Activated CD4-positive, alpha-beta T cell treated with anti-CD3 and anti-CD28 coated beads for 24 hours (primary cell): Measurements from ENCODE around the gene ZNF652.
"Not testable (repeated sequence)": the region's sequence is repeated elsewhere in the genome, so short reads cannot be mapped to it uniquely, and the experiment has no call there.

Experiments used
- DNase-seq, 2 donors: peaks; one replicate each; pipeline ENCODE4 v3.0.0-alpha.2; 2020; ENCODE audit warnings: low read depth in 2 of 2

The ZNF652 gene

DNA sequence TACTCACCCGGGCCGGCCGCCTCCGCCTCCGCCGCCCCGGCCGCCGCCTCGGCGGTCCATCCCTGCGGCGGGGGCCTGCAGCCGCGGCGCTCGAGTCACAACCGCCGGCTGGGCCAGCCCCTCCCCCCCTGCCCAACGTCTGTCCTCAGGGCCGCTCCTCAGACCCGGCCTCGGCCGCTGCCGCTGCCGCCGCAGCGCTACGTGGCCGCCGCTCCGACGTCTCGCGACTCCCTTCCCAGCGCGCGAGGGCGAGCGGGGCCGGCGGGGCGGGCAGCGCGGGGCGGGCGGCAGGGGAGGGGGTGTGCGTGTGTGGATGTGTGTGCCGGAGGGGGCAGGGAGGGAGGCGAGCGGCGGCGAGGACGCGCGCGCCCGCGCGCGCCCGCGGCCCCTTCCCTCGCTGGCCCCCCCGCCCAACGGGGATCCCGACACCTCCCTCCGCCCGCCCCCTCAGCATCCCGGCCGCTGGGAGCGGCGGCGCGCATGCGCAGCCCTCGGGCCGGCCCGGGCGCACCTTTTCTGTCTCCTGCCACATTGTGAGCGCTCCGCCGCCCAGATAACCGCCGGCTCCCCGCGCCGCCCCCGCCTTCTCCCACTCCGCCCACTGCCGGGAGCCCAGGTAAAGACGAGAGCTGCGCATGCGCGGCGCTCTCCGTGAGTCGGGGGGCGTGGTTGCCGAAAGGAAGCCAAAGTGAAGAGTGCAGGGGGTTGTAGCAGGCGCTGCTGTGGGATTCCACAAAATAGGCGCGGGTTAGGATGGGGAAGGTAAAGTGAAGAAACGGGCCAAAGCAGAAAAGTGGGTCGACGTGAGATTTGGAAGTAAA lies at the start of gene ZNF652:
TSS of gene ZNF652 (minus strand) at position 349 of the 821 bp plus-strand sequence. CDS start 44,525 bp downstream, outside the sequence.
- peak; percentile 74 to 75 for DNase-seq

DNA sequence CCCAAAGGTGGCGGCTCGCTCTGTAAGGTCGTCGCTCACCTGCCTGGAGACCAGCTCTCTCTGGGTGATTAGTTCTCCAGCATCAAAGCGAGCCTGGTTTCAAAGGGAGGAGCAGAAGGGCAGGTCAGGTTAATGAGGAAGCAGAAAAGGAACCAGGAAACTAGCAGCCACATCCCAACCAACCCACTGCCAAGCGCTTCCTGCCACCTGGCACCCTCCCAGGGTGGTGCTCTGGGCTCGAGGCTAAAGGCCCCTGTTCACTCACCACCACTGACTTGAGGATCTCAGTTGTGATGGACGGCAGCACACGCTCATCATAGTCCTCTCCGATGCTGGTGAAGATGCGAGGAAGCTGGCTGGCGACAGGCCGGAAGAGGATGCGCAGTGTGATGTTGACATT lies 47.0 kb upstream of the ZNF652 start:
- no peak for DNase-seq

DNA sequence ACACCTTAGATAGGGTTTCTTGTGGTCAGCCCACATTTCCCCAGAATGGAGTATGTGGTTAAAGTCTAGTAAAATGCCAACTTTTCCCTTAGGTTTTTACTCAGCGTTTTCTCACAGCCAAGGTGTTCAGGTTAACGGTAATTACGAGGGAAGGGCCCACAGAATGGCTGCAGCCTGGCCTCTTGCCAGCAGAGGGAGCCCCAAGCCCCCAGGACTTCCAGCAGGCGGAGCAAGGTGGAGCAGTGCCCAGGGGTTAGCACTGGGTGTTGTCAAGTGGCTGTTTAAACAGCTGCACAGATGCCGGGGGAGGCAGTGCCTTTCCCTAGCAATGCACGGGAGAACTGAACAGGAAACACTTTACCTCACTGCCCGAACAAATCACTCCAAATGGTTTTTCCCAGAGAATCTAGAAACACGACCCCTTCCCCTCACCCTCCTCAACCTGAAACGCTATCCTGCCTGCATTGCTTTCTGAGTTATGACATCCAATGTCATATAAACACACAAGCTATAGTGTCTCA lies 46.0 kb upstream of the ZNF652 start:
- peak; percentile 76 to 78 for DNase-seq

DNA sequence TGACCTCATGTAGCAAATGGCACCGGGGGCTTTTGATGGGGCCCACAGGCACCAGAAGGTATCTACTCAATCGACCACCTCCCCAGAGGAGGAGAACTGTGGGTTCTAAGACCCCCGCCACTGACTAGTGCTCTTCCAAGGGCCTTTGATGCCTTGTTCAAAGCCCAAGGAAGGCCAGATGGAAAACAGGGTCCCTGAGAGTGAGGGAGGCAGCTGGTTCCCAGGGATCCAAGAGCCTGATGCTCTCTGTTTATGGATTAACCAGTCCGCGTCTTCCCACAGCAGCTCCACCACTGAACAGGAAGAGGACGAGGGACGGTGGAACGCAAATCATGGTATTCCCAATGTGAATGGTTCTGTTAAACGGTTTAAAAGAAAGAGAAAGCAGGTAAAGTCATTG lies 45.0 kb upstream of the ZNF652 start:
- no peak for DNase-seq

DNA sequence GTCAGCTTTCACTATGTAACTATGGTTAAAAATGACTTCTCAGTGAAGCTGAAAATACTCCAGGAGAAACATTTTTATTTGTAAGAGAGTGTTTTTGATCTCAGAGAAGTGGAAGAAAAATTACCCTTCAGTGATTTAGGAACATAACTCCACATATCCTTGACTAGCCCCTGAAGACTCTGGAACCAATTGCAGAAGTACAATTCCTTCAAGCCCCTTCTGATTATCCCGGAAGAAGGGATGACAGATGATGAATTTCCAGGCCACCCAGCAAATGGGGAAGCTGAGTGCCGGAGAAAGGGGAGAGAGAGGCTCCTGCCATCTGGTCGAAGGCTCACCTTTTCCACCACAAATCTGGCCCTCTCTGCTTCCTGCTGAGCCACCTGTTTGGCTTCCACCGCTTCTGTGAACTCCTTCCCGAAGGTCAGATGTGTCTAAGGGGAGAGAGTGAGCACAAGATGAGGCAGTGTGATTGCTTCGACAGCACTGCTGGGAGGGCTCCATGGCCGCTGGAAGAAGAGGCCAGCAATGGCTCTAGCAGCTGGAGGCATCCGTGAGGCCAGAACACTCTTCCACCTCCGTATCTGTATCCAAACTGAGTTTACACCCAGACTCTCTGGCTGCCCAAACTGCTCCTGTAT lies 44.5 kb upstream of the ZNF652 start:
- DNase-seq: no peak

DNA sequence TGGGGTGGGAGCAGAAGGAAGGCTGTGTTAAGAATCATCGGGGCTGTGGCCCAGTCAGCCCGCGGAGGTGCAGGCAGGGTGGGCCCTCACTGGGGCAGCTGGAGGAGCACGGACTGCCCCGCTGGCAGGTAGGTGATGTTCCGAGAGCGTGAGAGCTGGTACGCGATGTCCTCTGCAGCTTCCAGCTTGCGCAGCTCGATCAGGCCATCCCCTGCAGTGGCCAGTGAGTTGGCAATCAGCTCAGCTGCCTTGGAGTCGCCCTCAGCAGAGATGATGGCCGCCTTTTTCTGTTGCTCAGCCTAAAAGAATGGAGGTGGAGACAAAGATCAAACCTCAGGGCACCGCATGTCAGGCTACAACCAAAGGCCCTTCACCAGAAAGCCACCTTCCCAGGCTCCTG lies 42.9 kb upstream of the ZNF652 start:
- DNase-seq: no peak

DNA sequence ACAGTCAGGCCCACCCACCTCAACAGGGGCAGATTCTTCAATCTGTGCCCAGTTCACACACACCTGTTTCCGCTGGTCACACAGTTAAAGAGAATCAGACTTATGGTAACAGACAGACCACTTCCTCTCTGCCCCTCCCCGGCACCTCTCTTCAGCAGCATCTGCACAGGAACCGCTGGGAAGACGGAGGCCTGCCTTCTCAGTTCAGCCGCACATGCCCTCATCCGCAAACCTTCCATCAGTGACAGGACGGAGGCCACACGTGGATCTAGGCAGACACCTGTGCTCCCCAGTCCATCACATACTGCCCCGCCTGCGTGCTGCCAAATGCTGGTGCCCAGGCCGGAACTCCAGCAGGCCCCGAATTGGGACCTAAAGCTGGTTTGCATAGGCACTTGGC lies 42.3 kb upstream of the ZNF652 start:
- DNase-seq: no peak

DNA sequence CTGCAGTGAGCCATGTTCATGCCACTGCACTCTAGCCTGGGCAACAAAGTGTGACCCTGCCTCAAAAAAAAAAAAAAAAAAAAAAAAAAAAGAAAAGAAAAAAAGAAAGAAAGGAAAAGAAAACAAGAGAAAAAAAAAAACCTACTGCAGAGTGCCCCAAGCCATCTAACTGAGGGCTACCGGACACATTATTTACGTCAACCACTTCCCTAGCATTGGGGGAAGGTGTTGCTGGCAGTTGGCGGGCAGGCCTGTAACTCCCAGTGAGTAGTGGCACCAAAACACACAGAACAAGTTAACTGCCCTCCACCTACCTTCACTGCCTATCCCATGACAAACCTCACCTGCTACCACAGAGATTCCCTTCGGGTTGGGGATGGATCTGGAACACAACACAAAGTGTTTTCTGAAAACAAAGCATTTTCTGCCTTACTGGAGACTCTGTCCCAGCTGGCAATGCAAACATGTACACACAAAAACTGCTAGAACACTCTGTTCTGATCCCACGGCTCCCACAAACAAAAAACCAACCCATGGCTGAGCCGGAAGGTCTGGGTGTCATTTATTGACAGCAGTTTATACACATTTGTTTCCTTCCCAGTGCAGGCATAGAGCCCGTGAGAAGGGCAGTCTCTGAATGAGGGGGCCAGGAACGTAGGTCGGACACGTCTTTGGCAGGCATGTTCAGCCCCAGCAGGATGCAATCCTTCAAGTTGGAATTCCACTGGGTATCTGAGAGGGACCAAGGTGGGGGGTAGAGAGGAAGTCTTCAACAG lies 41.7 kb upstream of the ZNF652 start:
- no peak for DNase-seq

DNA sequence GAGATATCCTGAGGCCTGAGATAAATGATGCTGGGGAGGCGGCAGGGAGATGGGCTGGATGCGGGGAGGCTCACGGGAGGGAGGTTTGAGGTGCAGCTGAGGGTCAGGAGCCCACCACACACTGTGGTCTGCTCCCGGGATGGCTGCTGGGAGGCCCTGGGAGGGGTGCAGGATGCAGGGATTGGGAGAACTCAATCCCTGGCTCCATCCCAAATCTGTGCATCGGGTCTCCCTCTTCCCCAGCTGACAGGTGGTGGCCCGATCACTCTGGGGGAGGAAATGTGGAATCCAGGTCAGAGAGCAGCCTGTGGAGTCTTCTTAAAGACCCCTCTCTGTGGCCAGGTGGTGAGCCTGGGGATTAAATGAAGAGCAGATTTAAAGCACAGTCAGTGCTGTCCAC lies 40.7 kb upstream of the ZNF652 start:
- no peak for DNase-seq

DNA sequence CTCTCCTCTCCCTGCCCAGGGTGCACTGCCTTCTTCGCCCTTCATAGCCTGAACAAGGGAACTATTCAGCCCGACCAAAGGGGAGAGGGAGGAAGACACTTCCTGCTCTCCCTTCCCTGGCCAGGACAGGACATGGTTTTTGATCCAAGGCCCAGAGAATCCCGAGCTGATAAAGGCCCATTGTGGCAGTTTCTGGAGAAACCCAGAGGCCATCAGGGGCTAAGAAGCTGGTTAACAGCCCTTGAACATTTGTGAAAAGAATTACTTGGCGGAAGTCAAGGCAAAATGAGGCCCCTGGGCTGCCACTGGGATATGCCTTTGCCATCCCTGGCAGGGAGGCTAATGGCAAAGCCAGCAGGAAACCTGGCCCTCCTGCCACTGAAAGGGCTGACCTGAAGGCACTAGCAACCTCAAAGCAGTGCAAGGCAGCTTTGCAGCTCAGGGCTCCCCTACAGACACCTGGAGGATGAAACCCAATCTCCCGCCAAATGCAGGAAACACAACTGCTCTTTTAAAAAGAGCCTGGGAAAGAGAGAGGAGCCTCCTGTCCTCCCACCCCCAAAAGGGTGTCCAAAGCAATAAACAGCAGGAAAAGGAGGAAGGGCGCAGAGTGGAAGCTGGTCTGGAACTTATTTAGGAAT lies 40.0 kb upstream of the ZNF652 start:
- DNase-seq: no peak

DNA sequence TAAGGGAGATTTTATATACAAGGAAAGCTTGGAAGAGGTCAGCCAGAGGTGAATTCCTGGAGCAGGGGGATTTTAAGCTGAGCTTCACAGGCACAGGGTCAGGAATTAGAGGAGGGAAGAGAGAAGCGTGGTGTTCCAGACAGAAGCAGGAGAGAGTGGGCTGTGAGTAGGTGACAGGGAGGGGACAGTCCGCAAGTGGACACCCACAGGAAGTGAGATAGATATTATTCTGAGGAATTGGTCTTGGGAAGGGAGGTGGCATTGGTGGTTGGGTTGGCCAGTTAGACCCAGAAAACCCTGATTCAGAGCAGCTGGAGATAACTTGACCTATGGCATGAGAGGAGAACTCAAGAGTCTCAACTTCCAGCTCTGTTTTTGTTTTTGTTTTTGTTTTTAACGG lies 37.9 kb upstream of the ZNF652 start:
- DNase-seq: no peak

DNA sequence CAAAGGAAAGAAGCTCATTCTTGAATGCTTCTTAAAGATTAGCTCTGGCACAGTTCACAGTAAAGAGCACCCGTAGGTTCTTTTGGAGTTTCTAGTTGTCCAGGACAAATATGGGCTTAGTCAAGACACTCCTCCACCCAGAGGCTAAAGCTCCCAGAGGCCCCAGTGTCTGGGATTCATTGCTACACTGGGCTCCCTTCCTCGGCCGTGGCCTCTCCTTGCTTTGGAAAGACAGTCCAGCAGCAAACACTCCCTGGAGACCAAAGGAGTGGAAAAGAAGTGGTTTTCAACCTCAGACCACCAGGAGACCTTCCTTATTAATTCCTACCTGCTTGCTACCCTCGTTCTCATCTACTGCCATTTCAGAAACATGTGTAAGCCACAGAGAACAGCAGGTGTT lies 35.5 kb upstream of the ZNF652 start:
- DNase-seq: no peak

DNA sequence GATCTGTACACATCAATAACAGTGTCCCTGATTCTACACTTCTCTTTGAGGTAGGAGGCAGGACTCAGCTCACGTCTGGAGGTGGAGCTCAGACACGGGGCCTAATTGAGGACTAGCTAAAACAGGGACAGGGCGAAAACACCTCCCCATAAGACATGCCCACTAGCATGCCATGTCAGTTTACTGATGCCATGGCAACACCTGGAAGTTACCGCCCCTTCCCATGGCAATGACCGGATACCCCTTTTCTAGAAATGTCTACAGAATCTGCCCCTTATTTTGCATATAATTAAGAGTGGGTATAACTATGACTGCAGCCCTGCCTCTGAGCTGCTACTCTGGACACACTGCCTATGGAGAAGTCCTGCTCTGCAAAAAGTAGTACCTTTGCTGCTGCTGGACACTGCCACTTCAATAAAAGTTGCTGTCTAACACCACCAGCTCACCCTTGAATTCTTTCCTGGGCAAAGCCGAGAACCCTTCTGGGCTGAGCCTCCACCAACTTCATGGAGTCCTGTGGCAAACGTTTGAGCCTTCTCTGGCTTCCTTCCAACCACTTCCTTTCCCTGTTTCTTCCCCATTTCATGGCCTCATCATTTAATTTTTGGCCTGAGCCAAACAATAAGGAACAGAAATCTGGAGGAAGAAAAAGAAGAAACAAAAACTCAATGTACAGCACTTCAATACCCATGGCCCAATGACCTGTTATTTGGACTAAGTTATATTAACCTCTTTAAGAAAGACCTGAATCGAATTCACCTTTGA lies 31.6 kb upstream of the ZNF652 start:
- no peak for DNase-seq

DNA sequence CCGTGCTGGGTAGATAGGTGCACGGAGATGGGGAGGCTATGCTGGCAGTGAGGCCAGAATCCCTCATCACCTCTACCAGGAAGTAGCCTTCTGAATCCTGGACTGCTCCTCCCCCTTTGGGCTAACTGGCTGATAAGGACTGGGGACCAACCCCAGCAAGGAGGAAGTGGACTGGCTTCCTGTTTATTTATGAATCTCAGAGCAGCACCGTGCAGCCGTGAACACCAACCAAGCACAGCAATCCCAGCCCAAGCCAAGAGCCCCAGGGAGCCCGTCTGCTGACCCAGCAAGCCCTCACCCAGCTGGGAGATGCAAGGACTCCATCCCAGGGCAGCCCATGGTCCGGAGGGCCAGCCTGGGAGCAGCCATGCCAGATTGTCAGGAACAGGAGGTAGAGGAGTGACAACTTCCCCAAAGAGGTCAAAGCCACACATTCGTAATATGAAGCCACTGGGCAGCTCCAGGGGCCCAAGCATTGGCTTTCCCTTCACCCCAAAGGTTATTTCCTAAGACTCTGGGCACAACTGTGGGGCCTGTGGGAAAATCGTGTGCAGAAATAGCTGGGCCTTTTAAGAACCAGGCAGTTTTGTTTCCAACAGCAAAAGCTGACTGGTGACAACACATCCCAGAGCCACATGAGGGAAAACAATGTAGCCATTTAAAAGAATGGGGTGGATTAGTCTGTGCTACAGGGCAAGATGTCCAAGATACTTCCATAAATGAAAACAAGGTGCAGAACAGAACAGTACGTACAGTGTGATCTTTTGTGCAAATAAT lies 28.7 kb upstream of the ZNF652 start:
- no peak for DNase-seq

DNA sequence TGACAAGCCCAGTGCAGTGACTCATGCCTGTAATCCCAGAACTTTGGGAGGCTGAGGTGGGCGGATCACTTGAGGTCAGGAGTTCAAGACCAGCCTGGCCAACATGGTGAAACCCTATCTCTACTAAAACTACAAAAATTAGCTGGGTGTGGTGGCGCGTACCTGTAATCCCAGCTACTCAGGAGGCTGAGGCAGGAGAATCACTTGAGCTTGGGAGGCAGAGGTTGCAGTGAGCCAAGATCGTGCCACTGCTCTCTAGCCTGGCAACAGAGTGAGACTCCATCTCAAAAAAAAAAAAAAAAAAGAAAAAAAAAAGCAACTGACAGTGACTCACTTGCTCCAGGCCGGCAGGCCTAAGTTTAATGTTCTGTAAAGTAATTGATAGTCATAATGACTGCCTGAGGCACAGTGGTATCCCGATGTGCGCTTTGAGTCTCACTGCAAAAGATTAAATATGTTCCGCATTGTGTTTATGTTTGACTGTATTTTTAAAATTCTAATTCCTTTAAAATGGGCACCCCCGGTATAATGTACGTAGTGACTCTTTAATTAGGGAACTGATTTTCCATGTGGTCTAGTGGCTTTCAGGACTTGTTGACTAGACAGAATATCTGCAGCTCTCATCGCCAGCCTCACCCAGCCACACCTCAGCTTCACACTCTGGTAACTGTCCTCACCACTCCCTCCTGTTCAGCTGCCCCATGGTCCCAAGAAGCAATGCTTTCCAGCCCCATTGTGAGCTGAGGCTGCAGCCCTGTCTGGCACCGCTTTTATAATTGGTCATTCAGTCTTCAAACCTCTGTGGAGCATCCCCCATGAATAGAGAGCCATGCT lies 27.7 kb upstream of the ZNF652 start:
- DNase-seq: not testable (repeated sequence)

DNA sequence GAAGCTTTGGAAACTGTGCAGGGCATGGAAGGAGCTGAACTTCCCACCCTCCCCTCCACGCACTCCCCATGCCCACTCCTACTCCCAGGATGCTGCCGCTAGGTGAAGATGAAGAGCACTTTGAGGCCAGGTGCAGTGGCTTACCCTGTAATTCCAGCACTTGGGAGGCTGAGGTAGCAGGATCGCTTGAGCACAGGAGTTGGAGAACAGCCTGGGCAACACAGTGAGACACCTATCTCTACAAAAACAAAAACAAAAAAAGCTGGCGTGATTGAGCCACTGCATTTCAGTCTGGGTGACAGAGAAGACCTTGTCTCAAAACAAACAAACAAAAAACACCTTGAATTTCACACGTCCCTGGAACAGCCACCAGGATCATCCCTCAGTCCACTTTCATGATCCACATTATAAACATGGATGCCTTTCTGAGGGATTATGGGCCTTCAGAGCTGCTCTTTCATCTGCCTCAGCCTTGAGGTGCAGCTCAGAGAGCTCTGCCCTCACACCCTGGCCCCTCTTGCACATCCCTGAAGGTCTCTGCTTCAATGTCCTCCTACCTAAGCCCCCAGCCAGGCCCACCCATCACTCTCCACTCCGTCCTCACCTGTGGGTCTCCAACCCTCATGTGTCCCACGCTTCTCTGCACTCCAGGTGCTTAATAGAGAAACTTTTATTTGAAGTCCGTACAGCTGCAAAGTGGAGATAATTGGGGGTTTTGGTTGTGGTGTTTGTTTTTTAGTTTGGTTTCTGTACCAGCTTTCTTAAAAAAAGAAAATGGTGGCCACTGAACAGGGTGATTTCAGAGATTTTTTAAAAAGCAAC lies 26.9 kb upstream of the ZNF652 start:
- DNase-seq: no peak

DNA sequence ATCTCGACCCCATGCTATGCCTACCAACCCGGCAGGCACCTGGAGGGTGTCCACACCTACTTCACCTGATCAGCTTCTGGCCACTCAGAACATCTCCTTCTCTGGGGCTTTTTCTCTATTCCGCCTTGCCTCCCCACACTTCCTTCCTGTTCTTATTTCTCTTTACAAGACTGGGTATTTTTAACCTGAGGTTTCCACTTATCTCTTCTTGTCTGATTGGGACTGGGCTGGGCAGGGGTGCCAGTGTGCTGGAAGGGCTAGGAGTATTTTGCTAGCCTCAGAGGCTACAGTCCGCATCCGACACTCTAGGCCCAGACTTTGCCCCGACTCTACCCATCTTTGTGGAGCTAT lies 26.2 kb upstream of the ZNF652 start:
- DNase-seq: no peak

DNA sequence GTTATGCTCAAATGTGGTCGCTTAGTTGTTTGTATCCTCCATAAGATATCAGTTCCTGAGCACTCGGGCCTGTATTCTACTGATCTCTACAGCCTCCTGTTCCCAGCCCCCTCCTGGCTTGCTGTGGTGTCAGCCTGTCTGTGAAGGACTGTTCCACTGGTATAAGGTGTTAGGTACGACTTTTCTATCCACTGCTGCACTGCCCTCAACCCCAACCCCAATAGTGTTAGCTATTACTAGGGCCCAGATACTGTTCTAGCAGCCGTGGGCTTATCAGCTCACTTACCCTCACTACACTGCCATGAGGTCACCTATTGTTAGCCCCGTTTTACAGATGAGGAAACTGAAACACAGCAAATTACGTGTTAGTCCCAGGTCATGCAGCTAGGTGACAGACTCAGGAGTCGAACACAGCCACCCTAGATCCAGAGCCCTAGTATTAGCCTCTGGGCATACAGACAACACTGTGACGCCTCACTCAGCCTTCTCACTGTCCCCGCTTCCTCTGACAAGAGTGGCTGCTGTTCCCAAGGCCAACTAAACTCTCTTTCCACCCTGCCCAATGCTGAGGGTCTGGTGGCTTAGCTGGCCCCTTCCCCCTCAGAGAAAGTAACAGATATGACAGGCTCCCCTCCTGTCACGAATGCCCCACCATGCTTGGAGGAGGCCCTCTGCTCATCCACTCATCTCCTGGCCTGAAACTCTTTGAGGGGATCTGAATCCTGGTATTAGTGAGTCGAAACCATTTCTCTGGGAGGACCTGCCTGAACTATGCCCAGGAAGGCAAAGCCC lies 25.6 kb upstream of the ZNF652 start:
- no peak for DNase-seq
